Measurements from ENCODE around the gene NDUFB7. TPM values are rescaled to one million over a fixed set of nuclear protein-coding genes. Genes with fewer than 3 reads are reported as not detected.

NDUFB7 gene
- total RNA-seq, 1 experiment from 2014 or later, result 180 TPM

DNA sequence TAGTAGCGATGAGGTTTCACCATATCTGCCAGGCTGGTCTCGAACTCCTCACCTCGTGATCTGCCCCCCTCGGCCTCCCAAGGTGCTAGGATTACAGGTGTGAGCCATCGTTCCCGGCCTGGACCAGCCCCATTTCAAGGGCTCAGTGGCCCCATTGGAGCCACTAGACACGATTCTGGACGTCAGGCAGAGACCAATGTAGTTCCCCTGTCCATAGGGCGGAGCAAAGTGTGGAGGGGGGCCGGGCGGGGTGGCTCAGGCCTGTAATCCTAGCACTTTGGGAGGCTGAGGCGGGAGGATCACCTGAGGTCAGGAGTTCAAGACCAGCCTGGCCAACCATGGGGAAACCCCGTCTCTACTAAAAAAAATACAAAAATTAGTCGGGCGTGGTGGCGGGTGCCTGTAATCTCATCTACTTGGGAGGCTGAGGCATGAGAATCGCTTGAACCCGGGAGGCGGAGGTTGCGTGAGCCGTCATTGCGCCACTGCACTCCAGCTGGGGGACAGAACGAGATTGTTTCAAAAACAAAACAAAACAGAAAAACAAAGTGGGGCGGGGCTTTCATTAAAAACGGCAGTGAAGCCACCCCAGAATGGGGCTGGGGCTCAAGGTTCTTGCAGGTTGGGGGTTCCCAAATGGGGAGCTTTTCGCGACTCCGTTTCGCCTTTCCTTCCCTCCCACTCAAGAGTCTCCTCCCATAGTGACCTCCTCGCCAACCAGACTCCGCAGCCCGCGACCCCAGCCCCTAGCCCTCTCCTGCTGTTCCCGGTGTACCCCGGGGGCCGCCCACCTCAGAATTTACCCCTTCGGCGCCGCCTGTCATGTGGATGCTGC is 43.2 kb downstream of the NDUFB7 start:
- ATAC-seq, result no peak
- peaks cover 23% of the 10 kb centered on the region for H3K4me1 ChIP-seq (ENCODE audit: control insufficient read depth, insufficient read depth, low read length)
- H3K9me3 ChIP-seq (ENCODE audit: control insufficient read depth, insufficient read depth, low read depth, low read length), result no peaks in the 10 kb centered on the region
- peaks cover 5% of the 10 kb centered on the region; the same call in 1 of the 2 replicates for H3K36me3 ChIP-seq (ENCODE audit: control insufficient read depth, insufficient read depth, low read length)
- TF ChIP-seq SIN3A (IDR thresholded peaks at IDR 0.05; ENCODE audit: borderline replicate concordance, insufficient read depth, low read depth, low read length), result no peak
- TF ChIP-seq, protein P1, sequence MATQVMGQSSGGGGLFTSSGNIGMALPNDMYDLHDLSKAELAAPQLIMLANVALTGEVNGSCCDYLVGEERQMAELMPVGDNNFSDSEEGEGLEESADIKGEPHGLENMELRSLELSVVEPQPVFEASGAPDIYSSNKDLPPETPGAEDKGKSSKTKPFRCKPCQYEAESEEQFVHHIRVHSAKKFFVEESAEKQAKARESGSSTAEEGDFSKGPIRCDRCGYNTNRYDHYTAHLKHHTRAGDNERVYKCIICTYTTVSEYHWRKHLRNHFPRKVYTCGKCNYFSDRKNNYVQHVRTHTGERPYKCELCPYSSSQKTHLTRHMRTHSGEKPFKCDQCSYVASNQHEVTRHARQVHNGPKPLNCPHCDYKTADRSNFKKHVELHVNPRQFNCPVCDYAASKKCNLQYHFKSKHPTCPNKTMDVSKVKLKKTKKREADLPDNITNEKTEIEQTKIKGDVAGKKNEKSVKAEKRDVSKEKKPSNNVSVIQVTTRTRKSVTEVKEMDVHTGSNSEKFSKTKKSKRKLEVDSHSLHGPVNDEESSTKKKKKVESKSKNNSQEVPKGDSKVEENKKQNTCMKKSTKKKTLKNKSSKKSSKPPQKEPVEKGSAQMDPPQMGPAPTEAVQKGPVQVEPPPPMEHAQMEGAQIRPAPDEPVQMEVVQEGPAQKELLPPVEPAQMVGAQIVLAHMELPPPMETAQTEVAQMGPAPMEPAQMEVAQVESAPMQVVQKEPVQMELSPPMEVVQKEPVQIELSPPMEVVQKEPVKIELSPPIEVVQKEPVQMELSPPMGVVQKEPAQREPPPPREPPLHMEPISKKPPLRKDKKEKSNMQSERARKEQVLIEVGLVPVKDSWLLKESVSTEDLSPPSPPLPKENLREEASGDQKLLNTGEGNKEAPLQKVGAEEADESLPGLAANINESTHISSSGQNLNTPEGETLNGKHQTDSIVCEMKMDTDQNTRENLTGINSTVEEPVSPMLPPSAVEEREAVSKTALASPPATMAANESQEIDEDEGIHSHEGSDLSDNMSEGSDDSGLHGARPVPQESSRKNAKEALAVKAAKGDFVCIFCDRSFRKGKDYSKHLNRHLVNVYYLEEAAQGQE (IDR thresholded peaks at IDR 0.05; ENCODE audit: insufficient read depth in 1 of 2, low read depth in 2 of 2, low read length in 1 of 2), result no peak
- TF ChIP-seq POLR2AphosphoS5 (IDR thresholded peaks at IDR 0.05; ENCODE audit: low read depth, low read length), result no peak
- no peak for TF ChIP-seq TCF7L2 (IDR thresholded peaks at IDR 0.05; ENCODE audit: low read depth, low read length)
- TF ChIP-seq, protein P2, sequence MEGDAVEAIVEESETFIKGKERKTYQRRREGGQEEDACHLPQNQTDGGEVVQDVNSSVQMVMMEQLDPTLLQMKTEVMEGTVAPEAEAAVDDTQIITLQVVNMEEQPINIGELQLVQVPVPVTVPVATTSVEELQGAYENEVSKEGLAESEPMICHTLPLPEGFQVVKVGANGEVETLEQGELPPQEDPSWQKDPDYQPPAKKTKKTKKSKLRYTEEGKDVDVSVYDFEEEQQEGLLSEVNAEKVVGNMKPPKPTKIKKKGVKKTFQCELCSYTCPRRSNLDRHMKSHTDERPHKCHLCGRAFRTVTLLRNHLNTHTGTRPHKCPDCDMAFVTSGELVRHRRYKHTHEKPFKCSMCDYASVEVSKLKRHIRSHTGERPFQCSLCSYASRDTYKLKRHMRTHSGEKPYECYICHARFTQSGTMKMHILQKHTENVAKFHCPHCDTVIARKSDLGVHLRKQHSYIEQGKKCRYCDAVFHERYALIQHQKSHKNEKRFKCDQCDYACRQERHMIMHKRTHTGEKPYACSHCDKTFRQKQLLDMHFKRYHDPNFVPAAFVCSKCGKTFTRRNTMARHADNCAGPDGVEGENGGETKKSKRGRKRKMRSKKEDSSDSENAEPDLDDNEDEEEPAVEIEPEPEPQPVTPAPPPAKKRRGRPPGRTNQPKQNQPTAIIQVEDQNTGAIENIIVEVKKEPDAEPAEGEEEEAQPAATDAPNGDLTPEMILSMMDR (IDR thresholded peaks at IDR 0.05), result no peak
- POLR2A ChIA-PET, result interaction anchor here (0.6 kb wide), 1 partner anchor 1741 kb away, joined by 3 read pairs; no protein-coding TSS in a partner anchor
- peak overlapping the region; percentile 65 to 73 for H3K4me3 ChIP-seq (ENCODE audit: low read depth in 2 of 2, low read length in 2 of 2)
- CTCF ChIA-PET, result interaction anchor here (0.7 kb wide), 1 partner anchor 755 kb away, joined by 6 read pairs; no protein-coding TSS in a partner anchor
- no TSS peak for BruUV-seq (replicated peaks)
- H3K27me3 ChIP-seq (ENCODE audit: control insufficient read depth, insufficient read depth, low read length), result no peaks in the 10 kb centered on the region
- H3K27ac ChIP-seq (ENCODE audit: low read length), result peak overlapping the region; percentile 69
- intact Hi-C loops (cut with micrococcal nuclease; ENCODE audit: unreplicated experiment), result no loop called here
- in situ Hi-C loops (cut with HindIII; ENCODE audit: low pct_unique_long_range_greater_than_20kb, low sequenced_read_pairs), result no loop called here
- DNase-seq (ENCODE audit: low read depth, low spot score), result no peak

DNA sequence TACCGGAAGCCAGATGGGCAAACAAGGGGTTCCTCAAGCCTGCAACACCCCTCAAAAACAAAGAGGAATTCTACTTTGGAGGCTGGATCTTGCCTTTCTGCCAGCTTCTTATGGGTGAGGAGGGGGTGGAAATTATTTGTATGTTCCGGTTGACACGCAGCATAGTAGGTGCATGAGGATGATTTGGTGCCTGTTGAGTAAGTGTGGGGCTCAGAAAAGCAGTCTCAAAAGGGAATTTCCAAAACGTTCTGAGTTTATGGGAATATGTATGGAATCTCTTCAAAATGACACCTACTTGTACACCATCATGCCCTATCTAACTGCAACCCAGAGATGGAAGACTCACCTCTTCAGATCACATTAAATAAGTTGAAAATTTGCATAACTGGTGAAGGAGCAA is 45.4 kb downstream of the NDUFB7 start:
- Histone ChIP-seq H3K36me3 (ENCODE audit: control insufficient read depth, insufficient read depth, low read length) (peaks cover 5% of the 10 kb centered on the region; the same call in 1 of the 2 replicates), H3K4me1 (ENCODE audit: control insufficient read depth, insufficient read depth, low read length) (peaks cover 20% of the 10 kb centered on the region), H3K4me3 (ENCODE audit: low read depth in 2 of 2, low read length in 2 of 2) (no peak overlapping the region), H3K9me3 (ENCODE audit: control insufficient read depth, insufficient read depth, low read depth, low read length) (no peaks in the 10 kb centered on the region), H3K27ac (ENCODE audit: low read length) (no peak overlapping the region; the same call in 1 of the 2 replicates), H3K27me3 (ENCODE audit: control insufficient read depth, insufficient read depth, low read length) (no peaks in the 10 kb centered on the region)
- intact Hi-C loops (cut with micrococcal nuclease; ENCODE audit: unreplicated experiment), result no loop called here
- POLR2A ChIA-PET, result no interaction called here
- no TSS peak for BruUV-seq (replicated peaks)
- no peak for ATAC-seq
- TF ChIP-seq POLR2AphosphoS5 (IDR thresholded peaks at IDR 0.05; ENCODE audit: low read depth, low read length), result no peak
- TF ChIP-seq SIN3A (IDR thresholded peaks at IDR 0.05; ENCODE audit: borderline replicate concordance, insufficient read depth, low read depth, low read length), result no peak
- TF ChIP-seq, protein P1 (IDR thresholded peaks at IDR 0.05; ENCODE audit: insufficient read depth in 1 of 2, low read depth in 2 of 2, low read length in 1 of 2), result no peak
- TF ChIP-seq TCF7L2 (IDR thresholded peaks at IDR 0.05; ENCODE audit: low read depth, low read length), result no peak
- TF ChIP-seq, protein P2 (IDR thresholded peaks at IDR 0.05), result no peak
- in situ Hi-C loops (cut with HindIII; ENCODE audit: low pct_unique_long_range_greater_than_20kb, low sequenced_read_pairs), result no loop called here
- DNase-seq (ENCODE audit: low read depth, low spot score), result no peak
- CTCF ChIA-PET, result interaction anchor here (1.0 kb wide), 1 partner anchor 21 kb away, joined by 4 read pairs; no protein-coding TSS in a partner anchor
